ENCODE results near the gene ITGAV. TPM values are rescaled to one million over a fixed set of nuclear protein-coding genes. Genes with fewer than 3 reads are reported as not detected.

ITGAV gene
- total RNA-seq, 2 experiments from 2014 or later: 2.9 to 3.7 TPM

- no peak overlapping the region for H3K27ac ChIP-seq (ENCODE audit: low read depth in 1 of 2, low read length in 2 of 2)
- Mint-ChIP-seq H3K4me1 (ENCODE audit: low read depth) (no peaks in the 10 kb centered on the region), H3K27ac (no peak overlapping the region), H3K36me3 (ENCODE audit: low read depth) (no peaks in the 10 kb centered on the region), H3K4me3 (no peak overlapping the region), H3K9me3 (no peaks in the 10 kb centered on the region), H3K27me3 (no peaks in the 10 kb centered on the region)
- intact Hi-C loops (cut with DNase I, micrococcal nuclease): no loop called here
- DNase-seq: no peak
- ATAC-seq (ENCODE audit: poor library complexity): no peak
- TF ChIP-seq CTCF (IDR thresholded peaks at IDR 0.05): no peak
- no peaks in the 10 kb centered on the region for H3K27me3 ChIP-seq (ENCODE audit: control insufficient read depth in 1 of 2, insufficient read depth in 2 of 2, low read length in 2 of 2)
- H3K9me3 ChIP-seq (ENCODE audit: control insufficient read depth in 1 of 2, insufficient read depth in 1 of 2, low read length in 2 of 2): no peaks in the 10 kb centered on the region
- no peaks in the 10 kb centered on the region for H3K4me1 ChIP-seq (ENCODE audit: insufficient read depth, low read length)
- no peaks in the 10 kb centered on the region for H3K36me3 ChIP-seq (ENCODE audit: insufficient read depth, low read length)
- ChIA-PET POLR2A (no interaction called here), CTCF (no interaction called here)
- H3K4me3 ChIP-seq (ENCODE audit: low read length): no peak overlapping the region
Measured at GRCh38 chr2:186714611-186715010, 124.8 kb downstream of the ITGAV start.

- TF ChIP-seq CTCF (IDR thresholded peaks at IDR 0.05): no peak
- POLR2A ChIA-PET: no interaction called here
- Histone ChIP-seq H3K27me3 (ENCODE audit: control insufficient read depth in 1 of 2, insufficient read depth in 2 of 2, low read length in 2 of 2) (no peaks in the 10 kb centered on the region), H3K36me3 (ENCODE audit: insufficient read depth, low read length) (no peaks in the 10 kb centered on the region), H3K4me1 (ENCODE audit: insufficient read depth, low read length) (no peaks in the 10 kb centered on the region), H3K27ac (ENCODE audit: low read depth in 1 of 2, low read length in 2 of 2) (no peak overlapping the region), H3K4me3 (ENCODE audit: low read length) (no peak overlapping the region), H3K9me3 (ENCODE audit: control insufficient read depth in 1 of 2, insufficient read depth in 1 of 2, low read length in 2 of 2) (no peaks in the 10 kb centered on the region)
- no peaks in the 10 kb centered on the region for H3K4me1 Mint-ChIP-seq (ENCODE audit: low read depth)
- no peak for DNase-seq
- ATAC-seq (ENCODE audit: poor library complexity): no peak
- CTCF ChIA-PET: no interaction called here
- no peaks in the 10 kb centered on the region for H3K9me3 Mint-ChIP-seq
- H3K4me3 Mint-ChIP-seq: no peak overlapping the region
- no peaks in the 10 kb centered on the region for H3K36me3 Mint-ChIP-seq (ENCODE audit: low read depth)
- H3K27me3 Mint-ChIP-seq: no peaks in the 10 kb centered on the region
- H3K27ac Mint-ChIP-seq: no peak overlapping the region
- intact Hi-C loops (cut with DNase I, micrococcal nuclease): no loop called here
Measured at GRCh38 chr2:186716004-186716403, 126.1 kb downstream of the ITGAV start.

- ChIA-PET POLR2A (no interaction called here), CTCF (no interaction called here)
- Histone ChIP-seq H3K9me3 (ENCODE audit: control insufficient read depth in 1 of 2, insufficient read depth in 1 of 2, low read length in 2 of 2) (no peaks in the 10 kb centered on the region), H3K4me3 (ENCODE audit: low read length) (no peak overlapping the region), H3K27ac (ENCODE audit: low read depth in 1 of 2, low read length in 2 of 2) (no peak overlapping the region), H3K27me3 (ENCODE audit: control insufficient read depth in 1 of 2, insufficient read depth in 2 of 2, low read length in 2 of 2) (no peaks in the 10 kb centered on the region), H3K36me3 (ENCODE audit: insufficient read depth, low read length) (no peaks in the 10 kb centered on the region), H3K4me1 (ENCODE audit: insufficient read depth, low read length) (no peaks in the 10 kb centered on the region)
- no peaks in the 10 kb centered on the region for H3K9me3 Mint-ChIP-seq
- no peak overlapping the region for H3K4me3 Mint-ChIP-seq
- no peaks in the 10 kb centered on the region for H3K4me1 Mint-ChIP-seq (ENCODE audit: low read depth)
- no peaks in the 10 kb centered on the region for H3K36me3 Mint-ChIP-seq (ENCODE audit: low read depth)
- TF ChIP-seq CTCF (IDR thresholded peaks at IDR 0.05): no peak
- intact Hi-C loops (cut with DNase I, micrococcal nuclease): no loop called here
- ATAC-seq (ENCODE audit: poor library complexity) (no peak), DNase-seq (no peak)
- H3K27me3 Mint-ChIP-seq: no peaks in the 10 kb centered on the region
- H3K27ac Mint-ChIP-seq: no peak overlapping the region
Measured at GRCh38 chr2:186716899-186717298, 127.0 kb downstream of the ITGAV start.

Data from CD4-positive, alpha-beta T cell (primary cell).